GM12878 (cell line): ENCODE data around the gene MTRF1. TPM values are rescaled to one million over a fixed set of nuclear protein-coding genes. Genes with fewer than 3 reads are reported as not detected.

Source experiments
- ATAC-seq: fragments of 200-7000 bp; cut with Tn5 transposase; 3 replicates; pipeline ENCODE4 v1.9.1; 2020; ENCODE audit warnings: mild to moderate bottlenecking, moderate library complexity
- BruUV-seq: library from RNA; stranded (reverse); fragments of 400-500 nt; replicated peaks from 2 replicates; lab custom pipeline; 2021; lab: Mats Ljungman, UMichigan
- CTCF ChIA-PET: fragments of 300-600 bp; sonication (Branson Sonifier 250); formaldehyde crosslinking; extraction: SDS; loops from one replicate; lab custom pipeline; 2021; ENCODE audit warnings: inconsistent platforms; lab: Yijun Ruan, JAX
- POLR2A ChIA-PET: fragments of 350-600 bp; formaldehyde crosslinking; extraction: SDS; loops from one replicate; lab custom pipeline; 2021; ENCODE audit warnings: inconsistent platforms; lab: Charles Lee
- RAD21 ChIA-PET: fragments of 300-600 bp; sonication (Branson Sonifier 250); formaldehyde crosslinking; loops from one replicate; lab custom pipeline; 2023; ENCODE audit warnings: antibody characterized with exemption; ENCODE audit not compliant: unreplicated experiment; lab: Charles Lee
- SMC1A ChIA-PET: fragments of 300-600 bp; sonication (Branson Sonifier 250); formaldehyde crosslinking; loops from one replicate; lab custom pipeline; 2023; ENCODE audit not compliant: unreplicated experiment, uncharacterized antibody; lab: Charles Lee
- DNase-seq: peaks from one replicate; pipeline ENCODE4 v3.0.0-alpha.2; 2011; ENCODE audit warnings: low read depth, low spot score
- FAIRE-seq: peaks from 3 replicates; lab custom pipeline; 2011; peaks lifted over from hg19 to GRCh38; lab: Jason Lieb, UNC
- H2AFZ ChIP-seq: 2 replicates; pipeline ENCODE4 v1.6.0; 2011; ENCODE audit warnings: low read depth, low read length, control low read depth; ENCODE audit not compliant: control insufficient read depth
- H3K27ac ChIP-seq: 2 replicates; pipeline ENCODE4 v1.5.1; 2011; ENCODE audit warnings: control low read depth; ENCODE audit not compliant: control insufficient read depth, insufficient read depth
- H3K27me3 ChIP-seq, 2 experiments: replicated peaks in 1 of 2; 2 replicates each; pipeline versions ENCODE4 v1.6.0 to v1.6.1; 2011; ENCODE audit warnings: low read length in 1 of 2; ENCODE audit not compliant: control insufficient read depth in 2 of 2, insufficient read depth in 2 of 2
- H3K36me3 ChIP-seq, 2 experiments: 2 replicates each; pipeline ENCODE4 v1.5.1; 2011; ENCODE audit warnings: low read length in 1 of 2; ENCODE audit not compliant: control insufficient read depth in 2 of 2, insufficient read depth in 2 of 2
- H3K4me1 ChIP-seq: 2 replicates; pipeline ENCODE4 v1.6.1; 2011; ENCODE audit warnings: mild to moderate bottlenecking, low read length, moderate library complexity, mixed read lengths; ENCODE audit not compliant: control insufficient read depth, insufficient read depth
- H3K4me2 ChIP-seq: 2 replicates; pipeline ENCODE4 v1.6.0; 2011; ENCODE audit warnings: control low read depth; ENCODE audit not compliant: control insufficient read depth, insufficient read depth
- H3K4me3 ChIP-seq: fragments of 200-600 bp; sonication (generic); 2 replicates; pipeline ENCODE4 v1.5.1; 2016
- H3K79me2 ChIP-seq: 2 replicates; pipeline ENCODE4 v1.6.0; 2011; ENCODE audit warnings: low read length; ENCODE audit not compliant: control insufficient read depth, insufficient read depth
- H3K9ac ChIP-seq: 2 replicates; pipeline ENCODE4 v1.8.0; 2011; ENCODE audit warnings: low read length, control low read depth, mixed read lengths; ENCODE audit not compliant: control insufficient read depth, insufficient read depth
- H3K9me3 ChIP-seq: replicated peaks from 3 replicates; pipeline ENCODE4 v1.5.1; 2011; ENCODE audit warnings: mild to moderate bottlenecking, low read length; ENCODE audit not compliant: control insufficient read depth, insufficient read depth
- H4K20me1 ChIP-seq: 2 replicates; pipeline ENCODE4 v1.6.0; 2011; ENCODE audit not compliant: control insufficient read depth, insufficient read depth
- EP300 ChIP-seq, 2 experiments: fragments of 150-350 bp in 1 of 2; IDR thresholded peaks; 2 replicates each; pipeline ENCODE4 v1.6.1; 2011 to 2012; ENCODE audit warnings: low read depth in 2 of 2, low read length in 2 of 2, borderline replicate concordance in 1 of 2, improper control_type of control experiment in 1 of 2, inconsistent platforms in 1 of 2; ENCODE audit not compliant: control insufficient read depth in 1 of 2
- HDGF ChIP-seq: fragments of 450-650 bp; IDR thresholded peaks from 2 replicates; pipeline ENCODE4 v1.6.1; 2016; ENCODE audit warnings: antibody characterized with exemption
- IRF4 ChIP-seq: IDR thresholded peaks from 2 replicates; pipeline ENCODE4 v1.6.1; 2011; ENCODE audit warnings: low read depth, low read length
- LARP7 ChIP-seq: fragments of 450-650 bp; IDR thresholded peaks from 2 replicates; pipeline ENCODE4 v1.6.1; 2017; ENCODE audit warnings: mild to moderate bottlenecking
- NKRF ChIP-seq: fragments of 450-650 bp; conservative IDR thresholded peaks from 2 replicates; pipeline ENCODE4 v1.6.1; 2017; ENCODE audit warnings: mild to moderate bottlenecking, moderate library complexity
- RAD21 ChIP-seq: IDR thresholded peaks from 2 replicates; pipeline ENCODE4 v1.6.1; 2011; ENCODE audit warnings: mild to moderate bottlenecking, low read depth, low read length, moderate library complexity; ENCODE audit not compliant: insufficient read depth
- ZBTB33 ChIP-seq: fragments of 450-650 bp; IDR thresholded peaks from 2 replicates; pipeline ENCODE4 v1.6.1; 2017; ENCODE audit warnings: mild to moderate bottlenecking
- ZBTB40 ChIP-seq: fragments of 450-650 bp; IDR thresholded peaks from 2 replicates; pipeline ENCODE4 v1.6.1; 2016; ENCODE audit warnings: mild to moderate bottlenecking, moderate library complexity, borderline replicate concordance
- WGBS: methylation state at CpG from one replicate; pipeline ENCODE4 v1.1.6; 2016; ENCODE audit warnings: low lambda C conversion rate; ENCODE audit not compliant: insufficient replicate concordance, insufficient coverage; ENCODE audit errors: missing lambda C conversion rate; 5-methylcytosine and 5-hydroxymethylcytosine counted together
- in situ Hi-C: fragments of 300-500 bp; cut with MboI; formaldehyde crosslinking; loops from 9 replicates; pipeline ENCODE4 v1.14.3; 2018; ENCODE audit warnings: mixed read lengths
- intact Hi-C: fragments of 100-400 bp; cut with micrococcal nuclease; formaldehyde crosslinking; loops from one replicate; pipeline ENCODE4 v1.14.2; 2022; ENCODE audit not compliant: unreplicated experiment
- polyA plus RNA-seq, 11 experiments: library from polyadenylated mRNA; depleted of rRNA in 4 of 11; unstranded in 6 of 11; stranded (reverse) in 5 of 11; fragments of >200 nt; fragmentation: Nextera tagmentation in 4 of 11; fragmentation: Illumina TruSeq in 1 of 11; extraction: Ambion mirVana in 4 of 11; extraction: Trizol in 1 of 11; gene quantifications; 1 replicate in 1 of 11; 2 replicates in 10 of 11; pipeline versions ENCODE4 v1.2.1 to v1.2.3, GENCODE V29; 2011 to 2016; ENCODE audit warnings: inconsistent platforms in 2 of 11, missing spikeins in 2 of 11, low read depth in 1 of 11
- total RNA-seq, 4 experiments: library from RNA; depleted of rRNA in 3 of 4; stranded (reverse); fragments of >200 nt in 3 of 4; fragmentation: Illumina TruSeq in 1 of 4; extraction: Trizol in 1 of 4; gene quantifications; 2 replicates each; pipeline versions ENCODE4 v1.2.1 to v1.2.3, GENCODE V29; 2013 to 2021

MTRF1 gene
- total and polyA plus RNA-seq, 10 of the 15 experiments (the other 5 are each of a cell fraction or from before 2014, with no cell fraction given): 12.1 to 33.7 (median 20.6) TPM

- TF ChIP-seq EP300 (IDR thresholded peaks at IDR 0.05; ENCODE audit: borderline replicate concordance in 1 of 2, control insufficient read depth in 1 of 2, low read depth in 2 of 2, low read length in 2 of 2) (no peak), HDGF (no peak), ZBTB33 (no peak), IRF4 (no peak), LARP7 (no peak), NKRF (no peak), RAD21 (no peak)
Observed at GRCh38 chr13:41193469-41193868, 69.9 kb downstream of the MTRF1 start (continued).

GRCh38 chr13:41188584-41188983 is 74.8 kb downstream of the MTRF1 start:
- H3K79me2 ChIP-seq: peaks cover 2% of the 10 kb centered on the region
- no peak for TF ChIP-seq ZBTB40
- H3K27me3 ChIP-seq: no peaks in the 10 kb centered on the region
- no peak overlapping the region for H2AFZ ChIP-seq
- no peak for FAIRE-seq
- BruUV-seq: no TSS peak
- ChIA-PET SMC1A (no interaction called here), CTCF (interaction anchor here (1.0 kb wide), 1 partner anchor 8 kb away, joined by 3 read pairs; no protein-coding TSS in a partner anchor), RAD21 (no interaction called here), POLR2A (no interaction called here)
- in situ Hi-C loops (no loop called here), intact Hi-C loops (no loop called here)
- H3K9ac ChIP-seq: no peak overlapping the region
- no peaks in the 10 kb centered on the region for H3K9me3 ChIP-seq
- no peak overlapping the region for H3K4me3 ChIP-seq
- 98% methylated on average over 6 of the region's 6 CpGs for WGBS
- no peak for ATAC-seq
- no peak for DNase-seq
- H3K27ac ChIP-seq: no peak overlapping the region
- H3K4me2 ChIP-seq: no peak overlapping the region
- no peaks in the 10 kb centered on the region for H4K20me1 ChIP-seq
- no peaks in the 10 kb centered on the region for H3K36me3 ChIP-seq
- no peaks in the 10 kb centered on the region; the same call in 1 of the 2 replicates for H3K4me1 ChIP-seq
